IMR-90 (cell line): ENCODE results near the gene MYH10. TPM values are rescaled to one million over a fixed set of nuclear protein-coding genes. Genes with fewer than 3 reads are reported as not detected.

Experiments used
- ATAC-seq: fragments of 200-7000 bp; cut with Tn5 transposase; 2 replicates; pipeline ENCODE4 v1.9.1; 2020; ENCODE audit warnings: low read depth, mild to moderate bottlenecking, moderate library complexity
- BruUV-seq: library from RNA; stranded (reverse); fragments of 400-500 nt; replicated peaks from 2 replicates; lab custom pipeline; 2021; lab: Mats Ljungman, UMichigan
- CTCF ChIA-PET: fragments of 300-600 bp; formaldehyde crosslinking; extraction: SDS; loops from one replicate; lab custom pipeline; 2021; ENCODE audit warnings: antibody characterized with exemption; lab: Yijun Ruan, JAX
- POLR2A ChIA-PET: fragments of 300-600 bp; sonication (Branson Sonifier 250); formaldehyde crosslinking; loops from one replicate; lab custom pipeline; 2022; ENCODE audit warnings: antibody characterized with exemption; ENCODE audit not compliant: unreplicated experiment; lab: Charles Lee
- DNase-seq: peaks from one replicate; pipeline ENCODE4 v3.0.0; 2013
- H2AFZ ChIP-seq: replicated peaks from 2 replicates; pipeline ENCODE3; 2013; ENCODE audit warnings: low read length, mild to moderate bottlenecking; ENCODE audit not compliant: poor library complexity
- H2AK5ac ChIP-seq: 2 replicates; pipeline ENCODE4 v1.6.1; 2013; ENCODE audit warnings: low read depth, low read length, inconsistent platforms
- H2AK9ac ChIP-seq: replicated peaks from 2 replicates; pipeline ENCODE3; 2013; ENCODE audit warnings: mild to moderate bottlenecking, low read depth, low read length, moderate library complexity; ENCODE audit not compliant: poor library complexity
- H2BK120ac ChIP-seq: 2 replicates; pipeline ENCODE4 v1.6.1; 2013; ENCODE audit warnings: low read depth, low read length, inconsistent platforms
- H2BK15ac ChIP-seq: 3 replicates; pipeline ENCODE4 v1.6.1; 2013; ENCODE audit warnings: low read depth, low read length, inconsistent platforms
- H2BK20ac ChIP-seq: 2 replicates; pipeline ENCODE4 v1.6.1; 2013; ENCODE audit warnings: low read depth, mild to moderate bottlenecking, inconsistent platforms, low read length, moderate library complexity
- H2BK5ac ChIP-seq: 2 replicates; pipeline ENCODE4 v1.6.1; 2013; ENCODE audit warnings: mild to moderate bottlenecking, low read depth, low read length, inconsistent platforms; ENCODE audit not compliant: poor library complexity, severe bottlenecking
- H3K14ac ChIP-seq: replicated peaks from 2 replicates; pipeline ENCODE4 v1.6.1; 2013; ENCODE audit warnings: low read depth, low read length, inconsistent platforms
- H3K18ac ChIP-seq: 2 replicates; pipeline ENCODE4 v1.6.1; 2013; ENCODE audit warnings: low read depth, low read length, control low read depth
- H3K23ac ChIP-seq: 2 replicates; pipeline ENCODE4 v1.6.1; 2013; ENCODE audit warnings: low read depth, low read length, inconsistent platforms
- H3K27ac ChIP-seq: 2 replicates; pipeline ENCODE4 v1.5.1; 2013; ENCODE audit warnings: mild to moderate bottlenecking, control low read depth, low read length; ENCODE audit not compliant: insufficient read depth
- H3K27me3 ChIP-seq: 2 replicates; pipeline ENCODE4 v1.6.1; 2013; ENCODE audit warnings: low read length; ENCODE audit not compliant: control insufficient read depth, insufficient read depth
- H3K36me3 ChIP-seq: 2 replicates; pipeline ENCODE4 v1.6.1; 2013; ENCODE audit warnings: low read length, mixed read lengths; ENCODE audit not compliant: control insufficient read depth, insufficient read depth
- H3K4ac ChIP-seq: 2 replicates; pipeline ENCODE4 v1.6.1; 2013; ENCODE audit warnings: low read depth, low read length, inconsistent platforms
- H3K4me1 ChIP-seq: 2 replicates; pipeline ENCODE4 v1.6.1; 2013; ENCODE audit warnings: low read length, mixed read lengths; ENCODE audit not compliant: control insufficient read depth, insufficient read depth
- H3K4me2 ChIP-seq: 2 replicates; pipeline ENCODE4 v1.6.1; 2013; ENCODE audit warnings: low read depth, mild to moderate bottlenecking, control low read depth, low read length, moderate library complexity
- H3K4me3 ChIP-seq: 2 replicates; pipeline ENCODE4 v1.5.1; 2013; ENCODE audit warnings: low read depth, mild to moderate bottlenecking, control low read depth, low read length, moderate library complexity; ENCODE audit not compliant: insufficient read depth
- H3K56ac ChIP-seq: 2 replicates; pipeline ENCODE4 v1.6.1; 2013; ENCODE audit warnings: low read length, inconsistent platforms; ENCODE audit not compliant: insufficient read depth; ENCODE audit errors: extremely low read depth
- H3K79me1 ChIP-seq, 2 experiments: 2 replicates each; pipeline ENCODE4 v1.6.1; 2013; ENCODE audit warnings: low read length in 2 of 2, inconsistent platforms in 1 of 2, low read depth in 1 of 2
- H3K9ac ChIP-seq: 2 replicates; pipeline ENCODE4 v1.6.1; 2013; ENCODE audit warnings: low read depth, low read length, control low read depth
- H3K9me1 ChIP-seq: 2 replicates; pipeline ENCODE4 v1.6.1; 2013; ENCODE audit warnings: low read length, inconsistent platforms; ENCODE audit not compliant: insufficient read depth
- H3K9me3 ChIP-seq: 2 replicates; pipeline ENCODE4 v1.6.1; 2013; ENCODE audit warnings: low read length; ENCODE audit not compliant: control insufficient read depth, insufficient read depth
- H4K20me1 ChIP-seq: 2 replicates; pipeline ENCODE4 v1.6.1; 2013; ENCODE audit warnings: low read length, inconsistent platforms; ENCODE audit not compliant: insufficient read depth
- H4K5ac ChIP-seq: 2 replicates; pipeline ENCODE4 v1.6.1; 2013; ENCODE audit warnings: mild to moderate bottlenecking, low read depth, low read length, control low read depth
- H4K8ac ChIP-seq, 2 experiments: 2 replicates each; pipeline ENCODE4 v1.6.1; 2013; ENCODE audit warnings: low read depth in 2 of 2, low read length in 2 of 2, control low read depth in 1 of 2, inconsistent platforms in 1 of 2
- H4K91ac ChIP-seq: 2 replicates; pipeline ENCODE4 v1.6.1; 2013; ENCODE audit warnings: low read depth, low read length, inconsistent platforms; ENCODE audit not compliant: insufficient read depth
- BHLHE40 ChIP-seq: fragments of 150-350 bp; IDR thresholded peaks from 2 replicates; pipeline ENCODE4 v1.6.1; 2016; ENCODE audit warnings: mild to moderate bottlenecking, low read depth, low read length
- CHD1 ChIP-seq: IDR thresholded peaks from 2 replicates; pipeline ENCODE4 v1.6.1; 2012; ENCODE audit warnings: low read depth, low read length, improper control_type of control experiment
- CTCF ChIP-seq: conservative IDR thresholded peaks from 2 replicates; pipeline ENCODE4 v1.5.1; 2012; ENCODE audit warnings: mild to moderate bottlenecking, low read depth, low read length, improper control_type of control experiment
- ELK1 ChIP-seq: fragments of 150-350 bp; IDR thresholded peaks from 2 replicates; pipeline ENCODE4 v1.6.1; 2016; ENCODE audit warnings: low read depth, mild to moderate bottlenecking, low read length, moderate library complexity, borderline replicate concordance
- FOS ChIP-seq: fragments of 150-350 bp; IDR thresholded peaks from 2 replicates; pipeline ENCODE4 v1.6.1; 2016; ENCODE audit warnings: low read depth, low read length
- MAFK ChIP-seq: IDR thresholded peaks from 2 replicates; pipeline ENCODE4 v1.6.1; 2012; ENCODE audit warnings: low read depth, low read length, improper control_type of control experiment
- MAZ ChIP-seq: IDR thresholded peaks from 2 replicates; pipeline ENCODE4 v1.6.1; 2012; ENCODE audit warnings: low read depth, mild to moderate bottlenecking, low read length, improper control_type of control experiment, moderate library complexity, borderline replicate concordance
- MXI1 ChIP-seq: IDR thresholded peaks from 2 replicates; pipeline ENCODE4 v1.6.1; 2012; ENCODE audit warnings: low read depth, mild to moderate bottlenecking, low read length, moderate library complexity, borderline replicate concordance
- NFE2L2 ChIP-seq: fragments of 150-350 bp; IDR thresholded peaks from 2 replicates; pipeline ENCODE4 v1.6.1; 2016; ENCODE audit warnings: low read depth, mild to moderate bottlenecking, low read length
- POLR2A ChIP-seq: IDR thresholded peaks from 2 replicates; pipeline ENCODE4 v1.6.1; 2012; ENCODE audit warnings: mild to moderate bottlenecking, low read depth, low read length
- RAD21 ChIP-seq: IDR thresholded peaks from 2 replicates; pipeline ENCODE4 v1.6.1; 2012; ENCODE audit warnings: low read length, improper control_type of control experiment
- SMC3 ChIP-seq: fragments of 150-350 bp; IDR thresholded peaks from 2 replicates; pipeline ENCODE4 v1.6.1; 2016; ENCODE audit warnings: low read depth, mild to moderate bottlenecking, antibody characterized with exemption, low read length, moderate library complexity
- USF2 ChIP-seq: fragments of 150-350 bp; IDR thresholded peaks from 2 replicates; pipeline ENCODE4 v1.6.1; 2017; ENCODE audit warnings: mild to moderate bottlenecking, antibody characterized with exemption, low read length, low read depth
- WGBS, 2 experiments: methylation state at CpG; one replicate each; pipeline versions ENCODE4 v1.1.5 to v1.1.7; 2013; ENCODE audit warnings: missing lambda C conversion rate in 2 of 2; ENCODE audit not compliant: insufficient read length in 1 of 2; ENCODE audit errors: extremely low coverage in 2 of 2; 5-methylcytosine and 5-hydroxymethylcytosine counted together
- dilution Hi-C: fragments of 300-500 bp; cut with HindIII; formaldehyde crosslinking; loops from one replicate; pipeline ENCODE4 v1.14.3; 2018; ENCODE audit warnings: low sequenced_read_pairs; ENCODE audit not compliant: unreplicated experiment
- in situ Hi-C: fragments of 300-500 bp; cut with MboI; formaldehyde crosslinking; loops from 3 replicates; pipeline ENCODE4 v1.14.3; 2019; ENCODE audit warnings: low sequenced_read_pairs, inconsistent platforms, mixed read lengths
- intact Hi-C: fragments of 100-400 bp; cut with micrococcal nuclease; formaldehyde crosslinking; loops from 2 replicates; pipeline ENCODE4 v1.10.0; 2022
- polyA plus RNA-seq, 3 experiments: library from polyadenylated mRNA; depleted of rRNA; stranded (reverse); fragments of >200 nt; gene quantifications; 2 replicates each; pipeline ENCODE4 v1.2.3, GENCODE V29; 2012; ENCODE audit warnings: low replicate concordance in 1 of 3
- total RNA-seq: library from RNA; depleted of rRNA; stranded (reverse); fragments of >200 nt; gene quantifications from 2 replicates; pipeline ENCODE4 v1.2.3, GENCODE V29; 2012

The MYH10 gene
- total and polyA plus RNA-seq, 2 of the 4 experiments (the other 2 are of a cell fraction): 71.2 to 95.2 TPM

GRCh38 chr17:8518326-8518725 is 112.2 kb downstream of the MYH10 start:
- 100% methylated on average over 1 of the region's 6 CpGs; no CpG with 5 or more reads in 1 of the 2 experiments for WGBS, 2 experiments
- no peak overlapping the region for H2AK5ac ChIP-seq
- H2AK9ac ChIP-seq: no peak overlapping the region
- no peak overlapping the region for H3K27ac ChIP-seq
- no peak overlapping the region for H3K14ac ChIP-seq
- H3K56ac ChIP-seq: no peak overlapping the region
- H3K4me2 ChIP-seq: no peak overlapping the region
- H3K9me3 ChIP-seq: no peaks in the 10 kb centered on the region
- no peak overlapping the region for H3K4ac ChIP-seq
- in situ Hi-C loops: no loop called here
- no peaks in the 10 kb centered on the region for H3K79me1 ChIP-seq
- H3K18ac ChIP-seq: no peak overlapping the region
- H2BK120ac ChIP-seq: no peak overlapping the region
- H3K9ac ChIP-seq: no peak overlapping the region
- peaks cover 57% of the 10 kb centered on the region for H3K36me3 ChIP-seq
- H3K9me1 ChIP-seq: peaks cover 10% of the 10 kb centered on the region; the same call in 1 of the 2 replicates
- POLR2A ChIA-PET: no interaction called here
- H3K4me3 ChIP-seq: no peak overlapping the region
- H2BK15ac ChIP-seq: no peak overlapping the region
- no TSS peak for BruUV-seq
- DNase-seq (no peak), ATAC-seq (no peak)
- TF ChIP-seq RAD21 (no peak), BHLHE40 (no peak), CTCF (no peak), MAZ (no peak), ELK1 (no peak), FOS (no peak), USF2 (no peak), POLR2A (no peak), MAFK (no peak), MXI1 (no peak), NFE2L2 (no peak), SMC3 (no peak), CHD1 (no peak)
- H3K4me1 ChIP-seq: no peaks in the 10 kb centered on the region
- no peaks in the 10 kb centered on the region for H4K20me1 ChIP-seq
- intact Hi-C loops: no loop called here
- no peak overlapping the region for H2AFZ ChIP-seq
- dilution Hi-C loops: no loop called here
- H2BK20ac ChIP-seq: no peak overlapping the region
- no peak overlapping the region for H3K23ac ChIP-seq
- H3K27me3 ChIP-seq: no peaks in the 10 kb centered on the region
- H4K5ac ChIP-seq: no peak overlapping the region
- H4K91ac ChIP-seq: no peak overlapping the region
- CTCF ChIA-PET: interaction anchor here (0.6 kb wide), 1 partner anchor 25 kb away, joined by 5 read pairs; no protein-coding TSS in a partner anchor
- no peak overlapping the region for H4K8ac ChIP-seq
- H2BK5ac ChIP-seq: no peak overlapping the region
